ENCODE measurements around the gene NNAT. TPM values are rescaled to one million over a fixed set of nuclear protein-coding genes. Genes with fewer than 3 reads are reported as not detected.

The NNAT gene
- total RNA-seq, 1 experiment from 2014 or later: 43.1 TPM

GRCh38 chr20:37558306-37558705 is 37.3 kb downstream of the NNAT start:
- Histone ChIP-seq H2BK120ac (ENCODE audit: low read depth, low read length, poor library complexity, severe bottlenecking) (no peak overlapping the region), H3K27ac (ENCODE audit: insufficient read length, low read depth, low read length) (no peak overlapping the region), H2BK20ac (ENCODE audit: low read depth, low read length, poor library complexity, severe bottlenecking) (no peak overlapping the region), H2BK5ac (ENCODE audit: insufficient read length, low read length) (no peak overlapping the region), H2AFZ (ENCODE audit: low read length) (no peak overlapping the region), H2AK5ac (ENCODE audit: insufficient read length, low read length) (no peak overlapping the region), H3K4ac (ENCODE audit: low read depth, low read length) (no peak overlapping the region), H2BK12ac (ENCODE audit: insufficient read length, low read depth, low read length) (no peak overlapping the region), H3K79me1 (ENCODE audit: insufficient read depth, low read depth, low read length, poor library complexity, severe bottlenecking) (no peaks in the 10 kb centered on the region), H3K27me3 (ENCODE audit: insufficient read depth, low read length) (no peaks in the 10 kb centered on the region), H3K9ac (ENCODE audit: extremely low read depth, insufficient read length, low read length) (no peak overlapping the region), H3K4me1 (ENCODE audit: insufficient read depth, low read length) (no peaks in the 10 kb centered on the region), H3K23me2 (ENCODE audit: insufficient read length, low read depth, low read length, poor library complexity, severe bottlenecking) (no peaks in the 10 kb centered on the region), H3K9me3 (ENCODE audit: control insufficient read depth, low read depth, low read length) (no peaks in the 10 kb centered on the region), H3K79me2 (ENCODE audit: insufficient read depth, low read length) (no peaks in the 10 kb centered on the region), H3T11ph (ENCODE audit: low read length) (no peak overlapping the region), H3K14ac (ENCODE audit: insufficient read depth, low read length) (no peak overlapping the region; the same call in 1 of the 2 replicates), H2BK15ac (ENCODE audit: low read depth, low read length) (no peak overlapping the region), H3K56ac (ENCODE audit: insufficient read length, low read depth, low read length) (no peak overlapping the region), H3K18ac (ENCODE audit: insufficient read length, low read depth, low read length) (no peak overlapping the region), H4K5ac (ENCODE audit: insufficient read length, low read depth, low read length) (no peak overlapping the region), H3K23ac (ENCODE audit: insufficient read length, low read depth, low read length) (no peak overlapping the region), H3K4me2 (ENCODE audit: insufficient read depth, insufficient read length, low read length) (no peak overlapping the region), H4K91ac (ENCODE audit: insufficient read length, low read depth, low read length) (no peak overlapping the region), H4K8ac (replicated peaks; ENCODE audit: insufficient read length, low read depth, low read length) (no peak overlapping the region), H4K20me1 (ENCODE audit: control insufficient read depth, insufficient read depth, insufficient read length) (no peaks in the 10 kb centered on the region)
- no peak for DNase-seq
- Mint-ChIP-seq H3K27me3 (ENCODE audit: low read depth) (peaks cover 4% of the 10 kb centered on the region), H3K9me3 (no peaks in the 10 kb centered on the region), H3K4me1 (peaks cover 0 to 2% of the 10 kb centered on the region in 2 experiments; a peak in 1 of 4 replicates), H3K36me3 (ENCODE audit: insufficient read depth in 1 of 3, low read depth in 3 of 3) (no peaks in the 10 kb centered on the region), H3K27ac (no peak overlapping the region; a peak in 1 of 7 replicates), H3K4me3 (no peak overlapping the region)
- WGBS (ENCODE audit: extremely low coverage, insufficient read length, low lambda C conversion rate): no CpG with 5 or more reads among the region's 4 CpGs
- TF ChIP-seq CTCF (conservative IDR thresholded peaks at IDR 0.05): no peak
